HTERT RPE-1 (cell line): ENCODE measurements around the gene TFEB.

Source experiments
- in situ Hi-C: fragments of 300-500 bp; cut with MboI; formaldehyde crosslinking; loops from 4 replicates; pipeline ENCODE4 v1.14.3; 2020; ENCODE audit warnings: low sequenced_read_pairs

The TFEB gene

DNA sequence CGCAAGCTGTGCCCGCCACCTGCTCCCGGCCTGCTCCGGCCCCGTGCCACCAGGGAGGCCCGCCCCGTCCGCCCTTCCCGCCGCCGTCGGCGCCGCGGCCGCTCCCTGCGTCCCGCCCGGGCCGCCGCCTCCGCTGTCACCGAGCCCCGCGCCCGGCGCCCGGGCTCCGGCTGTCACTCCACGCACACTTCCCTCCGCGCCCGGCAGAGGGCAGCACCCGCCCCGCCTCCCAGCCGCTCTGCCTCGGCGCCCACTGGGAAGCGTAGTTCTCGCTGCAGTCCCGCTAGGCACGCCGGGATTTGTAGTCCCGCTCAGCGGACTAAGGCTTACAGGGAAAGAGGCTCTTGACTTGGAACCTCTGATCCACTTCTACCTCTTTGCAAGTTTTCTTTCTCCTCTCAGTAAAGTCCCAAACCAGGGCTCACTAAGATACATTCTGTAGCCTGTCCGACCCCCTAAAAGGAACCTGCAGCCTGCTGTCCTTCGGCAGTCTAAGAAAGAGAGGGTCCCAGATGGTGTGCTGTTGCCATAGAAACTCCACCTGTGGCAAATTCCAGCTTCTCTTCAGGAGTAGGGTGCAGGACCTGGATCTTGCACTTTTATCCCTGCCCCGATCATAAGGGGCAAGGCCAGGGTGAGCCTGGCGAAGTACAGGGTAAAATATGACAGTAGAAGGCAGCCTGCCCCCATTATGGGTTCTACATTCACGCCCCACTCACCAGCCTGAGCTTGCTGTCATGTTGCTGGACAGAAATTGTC is at the start of gene TFEB:
TFEB (minus strand) TSS at position 182 of the 759 bp plus-strand sequence. CDS start 44,395 bp downstream, outside the sequence.
- in situ Hi-C loops, result no loop called here

DNA sequence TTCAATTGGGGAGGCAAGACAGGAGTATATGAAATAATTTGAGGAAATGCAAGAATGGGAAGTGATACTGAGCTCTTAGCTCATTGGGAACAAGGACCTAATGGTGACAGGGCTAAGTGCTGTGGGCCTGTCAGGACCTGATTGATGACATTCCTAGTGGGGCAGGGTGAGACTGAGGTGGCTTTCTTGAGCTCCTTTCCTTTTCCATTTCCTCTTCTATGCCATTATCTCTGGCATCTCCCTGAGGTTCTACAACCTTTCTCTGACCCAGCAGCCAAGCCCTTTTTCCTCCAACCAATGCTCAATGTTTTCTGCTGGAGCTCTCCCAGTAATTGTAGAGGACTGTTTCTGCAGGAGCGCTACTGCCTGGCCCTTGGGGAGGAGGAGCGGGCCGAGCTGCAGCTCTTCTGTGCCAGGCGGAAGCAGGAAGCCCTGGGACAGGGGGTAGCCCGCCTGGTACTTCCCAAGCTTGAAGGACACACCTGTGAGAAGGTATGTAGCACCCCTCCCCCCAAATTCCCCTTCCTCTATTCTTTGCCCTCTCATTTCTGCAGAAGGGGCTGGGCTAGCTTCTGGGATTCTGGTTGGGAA is 49.3 kb upstream of the TFEB start:
- in situ Hi-C loops, result no loop called here

DNA sequence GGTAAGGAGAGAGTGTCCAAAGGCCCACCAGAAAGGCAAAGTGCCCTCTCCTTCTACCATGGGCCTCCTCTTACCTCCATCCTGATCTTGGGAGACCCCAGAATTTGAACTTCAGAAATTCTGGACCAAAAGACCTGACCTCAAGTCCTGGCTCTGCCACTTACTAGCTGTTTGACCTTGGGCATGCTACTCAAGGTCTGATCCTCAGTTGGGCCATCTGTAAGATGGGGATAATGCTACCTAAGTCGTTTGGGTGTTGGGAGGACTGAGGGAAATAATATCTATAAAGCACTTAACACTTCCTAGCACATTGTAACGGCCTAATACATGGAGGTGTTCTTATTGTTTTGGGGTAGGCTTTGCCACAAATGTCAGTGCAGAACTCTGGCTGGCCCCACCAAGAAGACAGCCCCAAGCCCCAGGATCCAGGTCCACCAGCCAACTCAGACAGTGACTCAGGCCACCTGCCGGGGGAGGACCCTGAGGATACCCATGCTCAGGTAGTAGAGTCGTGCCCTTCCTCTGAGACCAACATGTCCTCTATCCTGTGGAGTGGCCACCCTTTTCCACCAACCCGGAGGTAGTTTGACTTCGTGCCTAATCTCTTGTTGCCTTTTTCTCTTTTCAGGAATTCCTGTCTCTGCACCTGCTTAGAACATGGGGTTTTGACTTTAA is 47.8 kb upstream of the TFEB start:
- in situ Hi-C loops, result no loop called here

- in situ Hi-C loops, result no loop called here
These were observed 45.9 kb upstream of the TFEB start for GRCh38 chr6:41781366-41781730.

DNA sequence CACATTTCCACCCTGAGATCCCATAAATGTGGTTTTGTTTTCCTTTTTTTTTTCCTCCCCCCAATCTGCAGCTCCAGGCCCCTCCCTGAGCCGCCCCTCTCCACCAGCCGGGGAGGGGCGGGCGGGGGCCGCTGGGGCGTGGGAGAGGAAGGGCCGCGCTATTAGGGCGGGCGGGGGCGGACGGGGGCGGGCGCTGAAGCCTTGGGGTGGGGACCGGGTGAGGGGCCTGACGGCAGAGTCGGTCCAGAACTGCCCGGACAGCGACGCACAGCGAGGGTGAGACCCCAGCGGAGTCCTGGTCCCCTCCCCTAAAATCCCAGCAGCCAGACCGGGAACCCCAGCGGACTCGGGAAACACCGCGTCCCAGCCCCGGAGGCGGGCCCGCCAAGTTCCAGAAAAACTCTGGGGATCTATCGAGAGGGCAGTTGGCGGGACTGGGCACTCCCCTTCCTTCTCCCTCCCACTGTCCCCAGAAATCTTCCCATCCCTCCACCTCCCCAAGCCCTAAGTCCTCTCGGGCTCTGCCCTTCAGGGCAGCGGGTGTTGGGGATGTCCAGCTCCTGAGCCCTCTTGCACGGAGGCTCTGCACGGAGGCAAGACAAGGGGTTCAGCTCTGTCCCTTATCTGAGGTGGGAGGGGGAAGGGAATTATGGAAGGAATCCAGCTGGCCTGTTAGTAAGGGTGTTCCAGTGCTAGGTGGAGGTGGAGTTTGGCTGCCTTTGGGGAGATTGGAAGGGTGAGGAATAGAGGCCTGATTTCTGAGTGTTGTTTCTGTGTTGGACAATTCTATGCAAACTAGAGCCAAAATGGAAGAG is 45.4 kb upstream of the TFEB start, which contains the start of gene PRICKLE4:
PRICKLE4 (plus strand) TSS at position 232 of the 815 bp plus-strand sequence. CDS start 2,692 bp downstream, outside the sequence.
- in situ Hi-C loops, result no loop called here

- in situ Hi-C loops, result no loop called here
These were observed 44.6 kb upstream of the TFEB start, which contains the start of gene FRS3 for GRCh38 chr6:41779788-41780550. FRS3 (minus strand) TSS chr6:41779900; CDS start chr6:41776987, 2,913 bp downstream.

DNA sequence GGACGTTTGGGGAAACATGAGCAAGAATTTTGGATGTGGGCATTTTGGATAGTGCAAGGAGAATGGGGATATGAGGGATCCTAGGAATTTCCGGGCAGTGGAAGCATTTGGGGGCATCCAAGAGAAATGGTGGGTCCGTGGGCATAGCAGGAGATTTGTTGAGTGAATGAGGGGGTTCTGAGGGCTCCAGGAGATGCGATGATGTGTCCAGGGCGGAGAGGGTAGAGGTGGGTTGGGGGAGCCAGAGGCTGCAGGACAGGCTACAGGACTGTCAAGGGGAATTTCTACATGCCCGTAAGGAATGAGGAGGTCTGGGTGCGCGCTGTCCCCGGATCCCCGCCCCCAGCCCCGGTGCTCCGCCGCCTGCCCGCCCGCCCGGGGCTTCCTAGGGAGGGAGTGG is 43.9 kb upstream of the TFEB start:
- in situ Hi-C loops, result no loop called here

DNA sequence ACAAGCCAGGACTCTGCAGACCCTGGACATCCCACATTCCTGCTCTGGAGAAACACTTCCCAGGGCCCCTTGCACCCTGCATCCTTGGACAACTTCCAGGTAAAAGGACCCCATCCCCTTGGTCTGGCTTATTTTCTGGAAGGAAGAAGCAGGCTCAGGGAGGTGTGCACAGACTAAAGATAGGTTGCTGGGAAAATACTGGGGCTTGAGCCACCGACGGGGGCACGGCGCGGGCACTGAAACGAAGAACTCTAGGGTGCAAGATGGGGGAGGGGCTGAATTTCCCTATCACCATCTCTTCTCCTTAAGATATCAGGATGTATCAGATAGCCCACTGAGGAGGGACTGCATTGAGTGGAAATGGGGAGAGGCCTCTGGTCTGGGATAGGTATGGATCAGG is 43.5 kb upstream of the TFEB start:
- in situ Hi-C loops, result no loop called here

DNA sequence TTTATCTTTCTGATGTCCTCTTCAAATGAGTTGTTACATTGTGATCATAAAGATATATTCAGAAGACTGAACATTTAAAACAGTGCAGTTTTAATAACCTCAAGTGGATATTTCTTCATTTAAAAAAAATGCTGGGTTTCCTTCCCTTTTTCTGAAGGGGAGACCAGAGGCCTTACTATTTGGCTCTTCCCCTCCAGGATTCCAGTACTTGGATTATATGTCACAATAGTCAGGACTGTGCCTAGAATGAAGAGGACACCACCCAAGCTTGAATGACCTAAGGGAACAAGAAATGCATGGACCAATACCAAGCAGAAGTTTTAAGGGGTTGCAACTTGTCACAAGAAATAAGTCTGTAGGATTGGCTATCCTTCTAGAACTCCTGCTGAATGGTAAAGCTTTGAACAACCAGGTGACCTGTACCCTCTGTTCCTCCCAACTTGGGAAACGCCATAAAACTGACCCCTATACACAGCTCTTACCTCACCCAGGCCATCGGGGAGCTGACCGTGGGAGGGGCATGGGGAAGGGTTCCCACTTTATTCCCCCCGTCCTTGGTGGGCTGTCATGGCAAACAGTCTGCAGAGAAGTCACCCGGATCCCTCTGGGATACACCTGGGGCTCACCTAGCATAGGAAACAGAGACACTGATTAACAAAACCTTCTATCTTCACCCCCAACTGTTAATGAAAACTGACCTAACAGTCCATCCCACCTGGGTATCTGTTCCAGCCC is 42.3 kb upstream of the TFEB start:
- in situ Hi-C loops, result no loop called here

DNA sequence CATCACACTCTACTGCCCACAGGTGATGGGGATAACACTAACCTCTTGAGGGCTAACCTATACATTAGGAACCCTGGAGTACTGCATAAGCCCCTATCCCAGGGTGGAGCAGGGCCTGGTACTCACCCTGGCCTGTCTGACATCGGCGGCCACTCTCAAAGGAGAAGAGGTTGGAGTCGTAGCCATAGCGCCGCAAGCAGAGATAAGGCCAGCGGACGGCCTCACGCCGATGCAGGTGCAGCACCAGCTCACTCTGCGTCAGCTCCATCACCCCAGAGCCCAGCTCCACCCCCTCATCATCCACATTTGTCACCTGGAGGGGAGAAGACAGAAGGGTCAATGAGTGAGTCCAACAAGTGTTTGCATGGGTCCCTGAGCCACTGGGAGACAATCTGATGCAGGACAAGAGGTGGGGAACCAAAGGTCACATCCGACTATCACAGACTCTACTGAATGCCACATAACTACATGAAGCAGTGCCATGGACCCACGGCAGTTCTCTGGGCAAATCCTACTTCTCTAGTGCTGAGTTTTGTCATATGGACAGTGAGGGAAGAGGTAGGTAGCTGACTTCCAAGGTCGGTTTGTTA is 40.0 kb upstream of the TFEB start:
- in situ Hi-C loops, result no loop called here

GRCh38 chr6:41774841-41775240 is 39.4 kb upstream of the TFEB start:
- in situ Hi-C loops, result no loop called here

GRCh38 chr6:41771058-41771983 is 35.9 kb upstream of the TFEB start:
- in situ Hi-C loops, result no loop called here

- in situ Hi-C loops, result no loop called here
These were observed 35.1 kb upstream of the TFEB start for GRCh38 chr6:41770381-41771057.

DNA sequence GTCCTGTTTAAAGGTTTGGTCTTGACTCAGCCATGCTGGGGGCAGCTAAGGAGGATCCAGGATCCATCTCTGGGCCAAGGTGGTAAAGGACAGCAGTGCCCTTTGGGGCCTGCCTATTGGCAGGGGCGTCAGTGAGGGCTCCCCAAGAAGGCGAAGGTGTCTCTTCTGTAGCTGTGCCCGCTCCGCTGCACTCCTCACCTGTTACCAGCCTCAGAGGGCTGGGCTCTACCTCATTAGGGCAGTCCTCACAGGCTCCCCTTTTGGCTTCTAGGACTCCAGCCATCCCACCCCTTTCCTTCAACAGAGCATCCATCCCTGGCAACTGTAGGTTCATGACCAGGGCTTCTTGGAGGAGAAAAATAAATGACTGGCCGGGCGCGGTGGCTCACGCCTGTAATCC is 34.0 kb upstream of the TFEB start:
- in situ Hi-C loops, result no loop called here

DNA sequence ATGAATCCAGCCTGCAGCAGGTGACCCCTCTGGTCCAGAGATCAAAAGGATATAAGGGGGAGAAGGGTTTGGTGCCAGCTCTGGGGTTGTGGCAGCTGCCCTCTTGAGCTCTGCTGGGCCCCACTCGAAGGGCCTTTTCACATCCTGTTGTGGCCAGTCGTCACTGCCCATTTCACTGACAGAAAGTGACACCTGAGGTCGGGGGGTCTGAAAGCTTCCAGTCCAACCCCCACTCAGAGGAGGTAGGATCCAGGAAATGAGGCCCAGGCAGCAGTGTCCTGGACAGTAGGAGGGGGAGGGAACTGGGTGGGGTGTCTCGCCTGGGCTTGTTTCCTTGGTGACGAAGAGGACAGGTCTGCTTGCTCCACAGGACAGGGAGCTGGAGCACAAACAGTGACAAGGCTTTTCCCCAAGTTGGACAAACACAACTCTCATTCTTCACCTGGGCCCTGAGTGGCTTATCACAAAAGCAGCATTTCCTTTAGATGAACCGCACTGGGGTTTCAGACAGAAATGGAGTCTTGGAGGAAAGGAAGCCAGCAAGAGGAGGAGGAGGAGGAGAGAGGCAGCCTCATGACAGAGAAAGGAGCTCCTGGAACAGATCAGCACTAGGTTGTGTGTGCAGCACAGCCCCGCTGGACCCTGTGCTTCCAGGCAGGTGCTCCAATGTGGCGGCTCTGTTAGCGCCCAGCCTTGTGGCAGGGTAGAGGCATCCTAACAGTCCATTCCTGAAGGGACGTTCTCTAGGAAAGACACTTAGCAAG is 33.3 kb upstream of the TFEB start:
- in situ Hi-C loops, result no loop called here

GRCh38 chr6:41767112-41767833 is 31.9 kb upstream of the TFEB start:
- in situ Hi-C loops, result no loop called here
